ENCODE measurements around the gene ADCY2.

DNA sequence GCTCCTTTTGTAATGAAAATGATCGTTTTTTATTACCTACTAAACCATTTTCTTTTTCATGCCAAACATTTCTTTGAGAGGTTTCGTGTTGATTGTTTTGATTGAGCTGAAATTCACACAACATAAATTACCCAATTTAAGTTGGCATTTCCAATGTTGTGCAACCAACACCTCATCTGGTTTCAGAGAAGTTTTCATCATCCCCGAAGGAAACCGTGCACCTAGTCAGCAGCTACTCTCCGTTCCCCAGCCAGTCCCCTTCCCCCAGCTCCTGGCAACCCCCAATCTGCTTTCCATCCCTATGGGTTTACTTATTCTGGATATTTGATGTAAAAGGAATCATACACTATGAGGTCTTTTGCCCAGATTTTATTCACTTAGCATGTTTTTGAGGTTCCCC is 123.6 kb downstream of the ADCY2 start:
- TF ChIP-seq, protein P1, sequence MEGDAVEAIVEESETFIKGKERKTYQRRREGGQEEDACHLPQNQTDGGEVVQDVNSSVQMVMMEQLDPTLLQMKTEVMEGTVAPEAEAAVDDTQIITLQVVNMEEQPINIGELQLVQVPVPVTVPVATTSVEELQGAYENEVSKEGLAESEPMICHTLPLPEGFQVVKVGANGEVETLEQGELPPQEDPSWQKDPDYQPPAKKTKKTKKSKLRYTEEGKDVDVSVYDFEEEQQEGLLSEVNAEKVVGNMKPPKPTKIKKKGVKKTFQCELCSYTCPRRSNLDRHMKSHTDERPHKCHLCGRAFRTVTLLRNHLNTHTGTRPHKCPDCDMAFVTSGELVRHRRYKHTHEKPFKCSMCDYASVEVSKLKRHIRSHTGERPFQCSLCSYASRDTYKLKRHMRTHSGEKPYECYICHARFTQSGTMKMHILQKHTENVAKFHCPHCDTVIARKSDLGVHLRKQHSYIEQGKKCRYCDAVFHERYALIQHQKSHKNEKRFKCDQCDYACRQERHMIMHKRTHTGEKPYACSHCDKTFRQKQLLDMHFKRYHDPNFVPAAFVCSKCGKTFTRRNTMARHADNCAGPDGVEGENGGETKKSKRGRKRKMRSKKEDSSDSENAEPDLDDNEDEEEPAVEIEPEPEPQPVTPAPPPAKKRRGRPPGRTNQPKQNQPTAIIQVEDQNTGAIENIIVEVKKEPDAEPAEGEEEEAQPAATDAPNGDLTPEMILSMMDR (IDR thresholded peaks at IDR 0.05; ENCODE audit: low read depth, low read length), result no peak
- no peak for TF ChIP-seq EZH2phosphoT487 (IDR thresholded peaks at IDR 0.05; ENCODE audit: low read depth)

Data from OCI-LY3 (cell line).